GM23248 (cell line): ENCODE data around the gene GALNS.

Experiments used
- EZH2 ChIP-seq: fragments of 200-600 bp; sonication (generic); IDR thresholded peaks from 2 replicates; pipeline ENCODE4 v1.6.1; 2018; ENCODE audit warnings: antibody characterized with exemption, mild to moderate bottlenecking; ENCODE audit not compliant: insufficient read depth, poor library complexity, severe bottlenecking
- EZH2phosphoT487 ChIP-seq: fragments of 200-600 bp; sonication (generic); IDR thresholded peaks from 2 replicates; pipeline ENCODE4 v1.6.1; 2018; ENCODE audit warnings: antibody characterized with exemption, moderate library complexity, mild to moderate bottlenecking, low read depth; ENCODE audit not compliant: insufficient read depth

GRCh38 chr16:88781140-88782077 is 75.3 kb downstream of the GALNS start:
- TF ChIP-seq EZH2: no peak
- TF ChIP-seq EZH2phosphoT487: no peak
